ENCODE results near the gene NRGN. TPM values are rescaled to one million over a fixed set of nuclear protein-coding genes. Genes with fewer than 3 reads are reported as not detected.

NRGN gene
- total RNA-seq, 4 donors from 2014 or later, result 0.40 to 3.6 (median 2.7) TPM

- intact Hi-C loops (cut with DNase I), result no loop called here
- no peaks in the 10 kb centered on the region for H3K36me3 ChIP-seq
- H3K27me3 ChIP-seq, result no peaks in the 10 kb centered on the region
- WGBS, 2 donors, result 74 to 76% methylated on average over 21 of the region's 21 CpGs
- no peak for DNase-seq
- H3K4me3 ChIP-seq (replicated peaks in 1 of 3), result no peak overlapping the region
- H3K27ac ChIP-seq, result no peak overlapping the region
- no peaks in the 10 kb centered on the region for H3K9me3 ChIP-seq
- TF ChIP-seq CTCF (IDR thresholded peaks at IDR 0.05) (no peak), POLR2A (IDR thresholded peaks at IDR 0.05) (no peak)
- peaks cover 9 to 19% of the 10 kb centered on the region in 2 donors for H3K4me1 ChIP-seq
These were observed 846 bp upstream of the NRGN start for GRCh38 chr11:124738713-124739478.

GRCh38 chr11:124740277-124740882 lies 638 bp downstream of the NRGN start:
- Histone ChIP-seq H3K27ac (no peak overlapping the region), H3K36me3 (no peaks in the 10 kb centered on the region), H3K4me1 (peaks cover 9 to 25% of the 10 kb centered on the region in 2 donors), H3K27me3 (no peaks in the 10 kb centered on the region), H3K9me3 (no peaks in the 10 kb centered on the region), H3K4me3 (replicated peaks in 1 of 3) (peak overlapping the region in 2 of 3 donors; percentile 35 to 49)
- intact Hi-C loops (cut with DNase I), result loop anchor here (5.0 to 10.0 kb wide), 2 partner anchors 54 to 68 kb away; partner anchors contain the start of genes SIAE and SPA17
- peak; percentile 47 to 60 for DNase-seq
- WGBS, 2 donors, result 5 to 9% methylated on average over 17 to 29 of the region's 37 CpGs
- TF ChIP-seq CTCF (IDR thresholded peaks at IDR 0.05) (peak; percentile 18 to 57 (median 44)), POLR2A (IDR thresholded peaks at IDR 0.05) (no peak)

- H3K27me3 ChIP-seq, result no peaks in the 10 kb centered on the region
These were observed 2.8 kb downstream of the NRGN start for GRCh38 chr11:124742555-124742954.

GRCh38 chr11:124743050-124743449 lies 3.3 kb downstream of the NRGN start:
- TF ChIP-seq POLR2A (IDR thresholded peaks at IDR 0.05), result no peak
- no peak for TF ChIP-seq CTCF (IDR thresholded peaks at IDR 0.05)
- peaks cover 18 to 39% of the 10 kb centered on the region in 2 donors for H3K4me1 ChIP-seq
- no peaks in the 10 kb centered on the region for H3K9me3 ChIP-seq
- H3K27ac ChIP-seq, result no peak overlapping the region
- H3K36me3 ChIP-seq, result no peaks in the 10 kb centered on the region
- intact Hi-C loops (cut with DNase I), result loop anchor here (5.0 to 10.0 kb wide), 2 partner anchors 52 to 71 kb away; partner anchors contain the start of genes SIAE and SPA17
- DNase-seq, result no peak
- no peak overlapping the region for H3K4me3 ChIP-seq (replicated peaks in 1 of 3)
- no peaks in the 10 kb centered on the region for H3K27me3 ChIP-seq
- WGBS, 2 donors, result 89 to 92% methylated on average over 6 of the region's 6 CpGs

More at GRCh38 chr11:124742555-124742954, 2.8 kb downstream of the NRGN start:
- H3K9me3 ChIP-seq, result no peaks in the 10 kb centered on the region
- intact Hi-C loops (cut with DNase I), result loop anchor here (5.0 to 10.0 kb wide), 2 partner anchors 52 to 70 kb away; partner anchors contain the start of genes SIAE and SPA17
- H3K4me3 ChIP-seq (replicated peaks in 1 of 3), result no peak overlapping the region
- peaks cover 14 to 34% of the 10 kb centered on the region in 2 donors for H3K4me1 ChIP-seq
- no peak overlapping the region for H3K27ac ChIP-seq
- DNase-seq, result no peak
- TF ChIP-seq CTCF (IDR thresholded peaks at IDR 0.05) (no peak), POLR2A (IDR thresholded peaks at IDR 0.05) (no peak)
- 95 to 96% methylated on average over 2 of the region's 2 CpGs for WGBS, 2 donors
- H3K36me3 ChIP-seq, result no peaks in the 10 kb centered on the region
